DND-41 (cell line): ENCODE measurements around the gene PRR19.
"Not testable (repeated sequence)": the region's sequence is repeated elsewhere in the genome, so short reads cannot be mapped to it uniquely, and the experiment has no call there.

Experiments used
- ATAC-seq: fragments of 200-7000 bp; cut with Tn5 transposase; 3 replicates; pipeline ENCODE4 v1.9.1; 2021; ENCODE audit warnings: low read depth; ENCODE audit not compliant: insufficient read depth
- DNase-seq: peaks from one replicate; pipeline ENCODE4 v3.0.0-alpha.2; 2020
- H2AFZ ChIP-seq: 2 replicates; pipeline ENCODE4 v1.6.0; 2012; ENCODE audit warnings: low read depth, low read length
- H3K27ac ChIP-seq: 2 replicates; pipeline ENCODE4 v1.5.1; 2012; ENCODE audit warnings: low read length, inconsistent platforms
- H3K27me3 ChIP-seq: fragments of 200-600 bp; sonication (generic); 2 replicates; pipeline ENCODE4 v1.6.0; 2012; ENCODE audit warnings: low read length, mild to moderate bottlenecking, inconsistent platforms; ENCODE audit not compliant: insufficient read depth, poor library complexity
- H3K36me3 ChIP-seq: 2 replicates; pipeline ENCODE4 v1.5.1; 2012; ENCODE audit warnings: low read length, inconsistent platforms; ENCODE audit not compliant: insufficient read depth
- H3K4me1 ChIP-seq: 2 replicates; pipeline ENCODE4 v1.5.1; 2012; ENCODE audit warnings: mild to moderate bottlenecking, low read length; ENCODE audit not compliant: insufficient read depth
- H3K4me2 ChIP-seq: 2 replicates; pipeline ENCODE4 v1.6.0; 2012; ENCODE audit warnings: mild to moderate bottlenecking, moderate library complexity, low read length, inconsistent platforms; ENCODE audit not compliant: insufficient read depth
- H3K4me3 ChIP-seq, 2 experiments: fragments of 200-600 bp in 1 of 2; shearing (Covaris generic) in 1 of 2; 2 replicates each; pipeline ENCODE4 v1.5.1; 2012 to 2016; ENCODE audit warnings: inconsistent platforms in 2 of 2, low read length in 2 of 2, mild to moderate bottlenecking in 2 of 2, low read depth in 1 of 2, moderate library complexity in 1 of 2
- H3K79me2 ChIP-seq: 2 replicates; pipeline ENCODE4 v1.6.0; 2012; ENCODE audit warnings: low read length, inconsistent platforms; ENCODE audit not compliant: insufficient read depth
- H3K9ac ChIP-seq: 2 replicates; pipeline ENCODE4 v1.6.0; 2012; ENCODE audit warnings: low read depth, mild to moderate bottlenecking, inconsistent platforms, low read length, moderate library complexity
- H3K9me3 ChIP-seq: 2 replicates; pipeline ENCODE4 v1.5.1; 2012; ENCODE audit warnings: low read length, moderate library complexity, mild to moderate bottlenecking, inconsistent platforms; ENCODE audit not compliant: insufficient read depth, severe bottlenecking
- H4K20me1 ChIP-seq: 2 replicates; pipeline ENCODE4 v1.6.0; 2012; ENCODE audit warnings: low read length; ENCODE audit not compliant: insufficient read depth
- CTCF ChIP-seq: IDR thresholded peaks from 2 replicates; pipeline ENCODE4 v1.5.1; 2012; ENCODE audit warnings: borderline replicate concordance, low read length, moderate library complexity, mild to moderate bottlenecking; ENCODE audit not compliant: poor library complexity, severe bottlenecking; ENCODE audit errors: extremely low read depth
- EZH2 ChIP-seq: IDR thresholded peaks from 3 replicates; pipeline ENCODE4 v1.6.1; 2012; ENCODE audit warnings: borderline replicate concordance, low read depth, mild to moderate bottlenecking, moderate library complexity, low read length, inconsistent platforms; ENCODE audit not compliant: severe bottlenecking

PRR19 gene

GRCh38 chr19:42261763-42262162 is 40.2 kb upstream of the PRR19 start:
- Histone ChIP-seq H2AFZ (no peak overlapping the region), H3K4me1 (no peaks in the 10 kb centered on the region), H3K27me3 (no peaks in the 10 kb centered on the region), H3K9ac (no peak overlapping the region), H4K20me1 (no peaks in the 10 kb centered on the region), H3K9me3 (no peaks in the 10 kb centered on the region), H3K27ac (no peak overlapping the region), H3K4me2 (no peak overlapping the region), H3K36me3 (no peaks in the 10 kb centered on the region), H3K4me3 (no peak overlapping the region), H3K79me2 (no peaks in the 10 kb centered on the region)
- TF ChIP-seq CTCF (no peak), EZH2 (no peak)
- ATAC-seq = no peak
- no peak for DNase-seq

- Histone ChIP-seq H3K4me1 (peaks cover 24% of the 10 kb centered on the region), H3K9ac (peak overlapping the region; percentile 14; the same call in 1 of the 2 replicates), H3K79me2 (peaks cover 18% of the 10 kb centered on the region)
- not testable (repeated sequence) for H3K27me3 ChIP-seq, H3K27ac ChIP-seq, H4K20me1 ChIP-seq, H3K9me3 ChIP-seq, H3K4me3 ChIP-seq, ATAC-seq, DNase-seq, H2AFZ ChIP-seq, H3K36me3 ChIP-seq, H3K4me2 ChIP-seq
These were observed 35.8 kb upstream of the PRR19 start for GRCh38 chr19:42266105-42266504.

GRCh38 chr19:42266928-42267603 is 34.9 kb upstream of the PRR19 start:
- not testable (repeated sequence) for H3K9me3 ChIP-seq, H4K20me1 ChIP-seq, H3K36me3 ChIP-seq, ATAC-seq, DNase-seq, H3K27me3 ChIP-seq
- H3K4me3 ChIP-seq = peak overlapping the region in 1 of 2 experiments; percentile 64; a peak in 2 of 4 replicates
- H3K27ac ChIP-seq = peak overlapping the region; percentile 88
- H2AFZ ChIP-seq = peak overlapping the region; percentile 82
- peak overlapping the region; percentile 73 for H3K9ac ChIP-seq
- peaks cover 24% of the 10 kb centered on the region for H3K4me1 ChIP-seq
- H3K4me2 ChIP-seq = peak overlapping the region; percentile 81
- peaks cover 27% of the 10 kb centered on the region for H3K79me2 ChIP-seq

GRCh38 chr19:42267644-42268141 is 34.2 kb upstream of the PRR19 start:
- Histone ChIP-seq H2AFZ (peak overlapping the region; percentile 82), H3K36me3 (peaks cover 16% of the 10 kb centered on the region), H3K27me3 (no peaks in the 10 kb centered on the region), H4K20me1 (no peaks in the 10 kb centered on the region), H3K9me3 (no peaks in the 10 kb centered on the region), H3K4me3 (peak overlapping the region; percentile 22 to 64; a peak in 3 of 4 replicates), H3K9ac (peak overlapping the region; percentile 73), H3K79me2 (peaks cover 28% of the 10 kb centered on the region), H3K27ac (peak overlapping the region; percentile 88), H3K4me2 (peak overlapping the region; percentile 81), H3K4me1 (peaks cover 24% of the 10 kb centered on the region)
- no peak for DNase-seq
- no peak for ATAC-seq
- TF ChIP-seq EZH2 (no peak), CTCF (no peak)
